HepG2 (cell line): ENCODE data around the gene GOLGA3. TPM values are rescaled to one million over a fixed set of nuclear protein-coding genes. Genes with fewer than 3 reads are reported as not detected.

ENCODE experiments used
- ASH2L ChIP-seq: fragments of 300-600, 200-600 bp; sonication (generic); IDR thresholded peaks from 2 replicates; pipeline ENCODE4 v1.7.0; 2017; ENCODE audit warnings: low read depth, mild to moderate bottlenecking, moderate library complexity, mixed read lengths, low read length; ENCODE audit not compliant: insufficient read length
- GMEB2 ChIP-seq: IDR thresholded peaks from 2 replicates; pipeline ENCODE4 v1.6.1; 2016; ENCODE audit warnings: missing biosample characterization, missing genetic modification reagents, low read depth
- MED8 ChIP-seq: sonication (generic); formaldehyde crosslinking; IDR thresholded peaks from 2 replicates; pipeline ENCODE4 v1.8.1; 2023; ENCODE audit warnings: mild to moderate bottlenecking, missing genetic modification reagents; ENCODE audit not compliant: insufficient replicate concordance
- NFAT5 ChIP-seq: sonication (generic); formaldehyde crosslinking; IDR thresholded peaks from 2 replicates; pipeline ENCODE4 v1.4.0; 2020; ENCODE audit warnings: missing genetic modification reagents
- NR1H2 ChIP-seq: sonication (generic); formaldehyde crosslinking; IDR thresholded peaks from 2 replicates; pipeline ENCODE4 v1.8.1; 2022; ENCODE audit warnings: low read depth, missing genetic modification reagents, borderline replicate concordance
- NR2C2 ChIP-seq: sonication (generic); formaldehyde crosslinking; IDR thresholded peaks from 2 replicates; pipeline ENCODE4 v1.4.0; 2020; ENCODE audit warnings: missing genetic modification reagents, mild to moderate bottlenecking, moderate library complexity, borderline replicate concordance
- TERF1 ChIP-seq: sonication (generic); formaldehyde crosslinking; IDR thresholded peaks from 2 replicates; pipeline ENCODE4 v1.8.0; 2022; ENCODE audit warnings: mild to moderate bottlenecking, missing genetic modification reagents, moderate library complexity
- YY1 ChIP-seq: IDR thresholded peaks from 2 replicates; pipeline ENCODE4 v1.6.1; 2011; ENCODE audit warnings: low read length, low read depth, moderate library complexity, mild to moderate bottlenecking; ENCODE audit not compliant: insufficient read depth, insufficient replicate concordance
- ZNF414 ChIP-seq: sonication (generic); formaldehyde crosslinking; IDR thresholded peaks from 2 replicates; pipeline ENCODE4 v1.5.0; 2020; ENCODE audit warnings: missing genetic modification reagents
- ZNF543 ChIP-seq: sonication (generic); formaldehyde crosslinking; IDR thresholded peaks from 2 replicates; pipeline ENCODE4 v1.4.0; 2020; ENCODE audit warnings: mild to moderate bottlenecking, missing genetic modification reagents
- ZNF609 ChIP-seq: sonication (generic); formaldehyde crosslinking; IDR thresholded peaks from 2 replicates; pipeline ENCODE4 v1.4.0; 2020; ENCODE audit warnings: mild to moderate bottlenecking, missing genetic modification reagents, borderline replicate concordance
- ZNF891 ChIP-seq: sonication (generic); formaldehyde crosslinking; IDR thresholded peaks from 2 replicates; pipeline ENCODE4 v1.5.0; 2020; ENCODE audit warnings: mild to moderate bottlenecking, missing genetic modification reagents
- polyA plus RNA-seq, 8 experiments: library from polyadenylated mRNA; depleted of rRNA in 3 of 8; stranded (reverse) in 7 of 8; unstranded in 1 of 8; fragments of >200 nt; fragmentation: Illumina TruSeq in 4 of 8; extraction: Trizol in 4 of 8; gene quantifications; 2 replicates each; pipeline versions ENCODE4 v1.2.1 to v1.2.3, GENCODE V29; 2011 to 2016; ENCODE audit warnings: low read depth in 4 of 8, missing spikeins in 1 of 8, mixed read lengths in 1 of 8; ENCODE audit not compliant: insufficient read depth in 1 of 8
- total RNA-seq, 5 experiments: library from RNA; depleted of rRNA; stranded (reverse); fragments of >200 nt; fragmentation: Illumina TruSeq; extraction: Trizol; gene quantifications; 2 replicates each; pipeline ENCODE4 v1.2.3, GENCODE V29; 2016; ENCODE audit warnings: low read depth in 1 of 5

The GOLGA3 gene
- total and polyA plus RNA-seq, 2 of the 13 experiments (the other 11 are each of a cell fraction or from before 2014, with no cell fraction given): 22.0 to 43.0 TPM

- TF ChIP-seq NFAT5 (CRISPR knock-in tag): 0 out of 2 replicates have a peak, but pooled peaks have one; percentile 30
- TF ChIP-seq ASH2L: peak; percentile 47
- TF ChIP-seq MED8 (CRISPR knock-in tag): no peak
- no peak for TF ChIP-seq ZNF609 (CRISPR knock-in tag)
- no peak for TF ChIP-seq NR2C2 (CRISPR knock-in tag)
- peak; percentile 56; the same call in 1 of the 2 replicates for TF ChIP-seq ZNF891 (CRISPR knock-in tag)
- no peak for TF ChIP-seq GMEB2 (CRISPR knock-in tag)
- peak; percentile 38 for TF ChIP-seq YY1
- TF ChIP-seq TERF1 (CRISPR knock-in tag): no peak
- TF ChIP-seq ZNF414 (CRISPR knock-in tag): no peak
- TF ChIP-seq NR1H2: no peak
- no peak for TF ChIP-seq ZNF543 (CRISPR knock-in tag)
Observed at GRCh38 chr12:132761921-132762583, 66.6 kb downstream of the GOLGA3 start (continued).
